ENCODE data around the gene ATP8B1.

- TF ChIP-seq CTCF (IDR thresholded peaks at IDR 0.05), result no peak
- TF ChIP-seq POLR2A (IDR thresholded peaks at IDR 0.05), result no peak
Observed at GRCh38 chr18:57837917-57838548, 34.9 kb upstream of the ATP8B1 start.

Data from testis (tissue), 2 donors.